Measurements from ENCODE around the gene KIF5B. TPM values are rescaled to one million over a fixed set of nuclear protein-coding genes. Genes with fewer than 3 reads are reported as not detected.
A peak's percentile ranks its signal among the peaks of the same experiment; 100 is the strongest.
"Not testable (repeated sequence)": the region's sequence is repeated elsewhere in the genome, so short reads cannot be mapped to it uniquely, and the experiment has no call there.

Gene KIF5B
- total RNA-seq (2014; rRNA removed; shearing (Covaris generic)), result 35.4 and 55.4 TPM in 2 replicates

GRCh38 chr10:32056136-32057035, at the start of gene KIF5B:
KIF5B (minus strand) TSS chr10:32056425; CDS start chr10:32055973, 452 bp downstream.
- peak; percentile 63 for DNase-seq (ENCODE audit: low spot score)

GRCh38 chr10:32105782-32106382, 49.7 kb upstream of the KIF5B start:
- no peak for DNase-seq (ENCODE audit: low spot score)

DNA sequence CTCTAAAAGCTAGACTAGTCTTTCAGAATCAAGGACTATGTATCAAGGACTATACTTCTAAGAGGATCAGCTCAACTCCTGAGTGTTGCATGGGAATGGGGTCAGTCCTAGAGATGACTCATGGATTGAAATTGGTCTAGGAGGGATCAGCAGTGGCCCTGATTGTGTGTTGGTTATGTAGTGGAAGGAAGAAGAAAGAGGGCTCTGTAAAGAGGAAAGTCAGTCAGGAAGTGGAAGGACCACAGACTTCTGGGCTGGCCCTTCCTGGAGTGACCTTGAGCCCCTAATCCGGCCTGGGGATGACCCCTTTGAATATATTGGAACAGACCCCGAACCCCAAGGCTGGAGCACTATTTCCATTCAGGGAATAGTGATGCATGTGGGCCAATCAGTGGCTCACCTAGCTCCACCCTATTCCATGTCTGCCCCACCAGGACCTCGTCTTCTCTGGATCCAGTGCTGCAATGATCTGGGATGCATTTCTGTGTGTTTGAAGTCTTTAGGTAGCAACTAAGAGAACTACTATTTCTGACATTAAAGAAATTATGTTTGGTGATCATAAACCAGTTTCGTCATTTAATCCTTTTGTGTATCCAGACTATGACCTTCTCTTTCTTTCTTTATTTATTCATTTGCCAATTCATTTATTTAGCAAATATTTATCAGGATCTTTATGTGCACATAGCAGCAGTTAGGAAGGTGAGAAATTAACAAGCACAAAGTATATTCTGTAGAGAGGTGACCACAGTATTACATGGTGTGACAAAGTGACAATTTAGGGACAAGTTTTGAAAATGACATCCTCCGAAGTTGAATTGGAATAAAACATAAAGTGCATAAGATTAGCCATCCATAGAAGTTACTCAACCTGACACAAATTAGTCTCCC, 48.6 kb upstream of the KIF5B start:
- peak; percentile 10 for DNase-seq (ENCODE audit: low spot score)

- no peak for DNase-seq (ENCODE audit: low spot score)
Measured at GRCh38 chr10:32104181-32104580, 48.0 kb upstream of the KIF5B start.

DNA sequence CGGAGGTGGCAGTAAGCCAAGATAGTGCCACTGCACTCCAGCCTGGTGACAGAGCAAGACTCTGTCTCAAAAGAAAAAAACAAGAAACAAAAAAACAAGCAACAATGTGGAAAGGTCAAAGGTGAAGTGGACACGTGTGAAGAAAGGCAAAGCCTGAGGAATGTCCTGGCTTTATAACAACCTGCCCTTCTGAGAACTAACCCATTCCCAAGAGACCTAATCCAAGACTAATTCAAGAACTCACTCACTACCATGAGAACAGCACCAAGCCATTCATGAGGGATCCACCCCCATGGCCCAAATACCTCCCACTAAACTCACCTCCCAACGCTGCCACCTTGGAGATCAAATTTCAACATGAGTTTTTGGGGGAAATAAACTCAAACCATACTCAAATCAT, 47.5 kb upstream of the KIF5B start:
- DNase-seq (ENCODE audit: low spot score), result no peak

- DNase-seq (ENCODE audit: low spot score), result not testable (repeated sequence)
Measured at GRCh38 chr10:32098566-32099259, 42.5 kb upstream of the KIF5B start.

DNA sequence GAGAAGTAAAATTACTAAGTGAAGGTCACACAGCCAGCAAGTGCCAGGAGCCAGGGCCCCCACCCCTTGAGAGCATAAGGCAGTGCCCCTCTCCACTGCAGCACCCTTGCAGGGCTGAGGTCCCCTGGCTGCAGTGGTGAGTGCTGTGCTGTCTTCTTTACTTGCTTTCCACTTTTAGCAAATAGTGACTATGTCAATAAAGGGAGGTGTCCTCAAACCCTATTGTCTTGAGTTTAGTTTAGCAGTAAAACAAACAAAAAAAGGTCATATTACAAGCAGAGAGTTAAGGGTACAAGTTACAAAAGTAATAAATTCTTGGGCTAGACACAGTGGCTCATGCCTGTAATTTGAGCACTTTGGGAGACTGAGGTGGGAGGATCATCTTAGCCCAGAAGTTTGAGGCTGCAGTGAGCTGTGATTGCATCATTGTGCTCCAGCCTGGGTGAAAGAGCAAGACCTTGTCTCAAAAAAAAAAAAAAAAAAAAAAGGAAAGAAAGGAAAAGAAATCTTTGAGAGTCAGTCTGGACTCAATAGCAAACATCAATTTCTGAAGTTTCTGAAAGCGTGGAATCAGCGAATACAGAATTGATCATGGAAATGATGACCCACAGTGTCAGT, 39.0 kb upstream of the KIF5B start:
- DNase-seq (ENCODE audit: low spot score), result peak; percentile 11

GRCh38 chr10:32093650-32094049, 37.4 kb upstream of the KIF5B start:
- DNase-seq (ENCODE audit: low spot score), result no peak

GRCh38 chr10:32091046-32091445, 34.8 kb upstream of the KIF5B start:
- DNase-seq (ENCODE audit: low spot score), result no peak

DNA sequence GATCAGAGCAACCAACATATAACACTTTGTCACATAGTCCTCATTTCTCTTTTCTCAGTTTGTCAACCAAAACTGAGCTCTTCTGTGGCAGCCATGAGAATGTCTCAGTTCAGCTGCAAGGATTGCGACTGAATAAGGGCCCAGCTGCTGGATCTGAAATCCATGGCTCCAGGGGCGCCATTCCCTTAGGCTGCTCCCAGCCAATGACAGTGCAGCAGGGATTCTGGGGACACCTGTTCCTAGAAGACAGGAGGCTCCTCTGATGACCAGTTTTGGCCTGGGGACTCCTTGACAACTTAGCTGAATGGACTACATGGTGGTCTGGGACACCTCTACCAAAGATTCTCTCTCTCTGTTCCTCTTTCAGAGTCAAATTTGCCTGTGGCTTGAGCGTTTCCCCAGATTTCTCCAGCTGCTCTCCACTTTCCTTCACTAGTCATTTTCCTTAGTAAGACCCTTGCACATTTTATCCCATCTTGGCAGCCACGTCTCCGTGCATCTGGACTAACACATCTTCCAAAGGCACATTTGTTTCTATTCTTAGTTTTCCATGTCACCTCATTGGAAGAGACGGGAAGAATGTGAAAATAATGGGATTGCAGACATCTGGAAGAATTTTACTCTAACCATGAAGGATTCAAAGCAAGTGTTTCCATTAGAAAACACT, 28.1 kb upstream of the KIF5B start:
- no peak for DNase-seq (ENCODE audit: low spot score)

- DNase-seq (ENCODE audit: low spot score), result peak; percentile 13
Measured at GRCh38 chr10:32077896-32078485, 21.8 kb upstream of the KIF5B start.

- no peak for DNase-seq (ENCODE audit: low spot score)
Measured at GRCh38 chr10:32073659-32074058, 17.4 kb upstream of the KIF5B start.

DNA sequence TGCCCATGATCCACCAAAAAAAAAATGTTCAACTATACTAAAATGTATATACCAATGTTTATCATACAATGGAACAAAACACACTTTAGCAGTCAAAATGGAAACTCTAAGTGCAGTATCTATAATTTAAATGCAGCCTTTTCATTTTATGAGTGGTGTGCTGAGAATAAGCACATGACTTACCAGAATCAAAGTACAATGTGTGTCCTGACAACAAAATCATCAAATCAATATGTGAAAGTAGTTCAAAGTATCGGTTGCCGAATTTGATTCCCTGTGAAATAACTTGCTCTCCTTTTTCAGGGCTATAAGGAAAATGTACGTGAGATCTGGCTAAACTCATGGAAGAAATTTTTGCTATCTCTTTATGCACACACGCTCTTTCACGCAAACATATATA, 16.9 kb upstream of the KIF5B start:
- DNase-seq (ENCODE audit: low spot score), result no peak

DNA sequence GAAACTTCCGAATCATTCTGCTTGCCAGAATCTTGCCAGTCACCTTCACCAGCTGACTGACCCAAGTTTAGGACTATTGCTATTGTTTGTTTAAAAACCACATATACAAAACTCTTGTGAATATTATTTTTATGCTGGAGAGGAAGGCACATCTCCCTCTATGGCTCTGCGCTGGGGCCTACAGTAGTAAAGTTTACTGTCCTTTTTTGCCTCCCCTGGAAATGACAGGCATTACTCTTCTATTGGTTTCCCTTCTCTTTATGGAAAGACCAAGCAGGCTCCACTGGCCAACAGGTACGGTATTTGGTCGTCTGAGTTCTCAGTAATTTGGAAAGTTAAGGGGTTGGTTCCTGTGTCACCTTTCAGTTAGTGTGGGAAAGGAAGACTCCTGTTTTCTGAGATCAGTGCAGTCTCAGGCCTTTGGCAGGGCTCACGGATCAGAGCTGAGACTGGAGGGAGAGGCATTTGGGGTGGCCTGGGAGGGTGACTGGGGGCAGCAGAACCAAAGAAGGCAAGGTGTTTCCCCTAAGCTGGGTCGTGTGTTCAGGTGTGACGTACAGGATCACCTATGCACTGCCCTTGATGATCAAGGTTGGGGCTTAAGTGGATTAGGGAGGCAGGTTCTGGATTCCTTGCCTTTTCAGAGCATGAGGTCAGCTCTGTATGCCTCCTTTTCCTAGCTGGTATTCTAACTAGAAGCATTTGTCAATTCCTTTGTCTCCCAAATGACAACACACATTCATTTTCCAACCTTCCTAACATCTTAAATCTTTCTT, 16.0 kb upstream of the KIF5B start:
- DNase-seq (ENCODE audit: low spot score), result no peak

DNA sequence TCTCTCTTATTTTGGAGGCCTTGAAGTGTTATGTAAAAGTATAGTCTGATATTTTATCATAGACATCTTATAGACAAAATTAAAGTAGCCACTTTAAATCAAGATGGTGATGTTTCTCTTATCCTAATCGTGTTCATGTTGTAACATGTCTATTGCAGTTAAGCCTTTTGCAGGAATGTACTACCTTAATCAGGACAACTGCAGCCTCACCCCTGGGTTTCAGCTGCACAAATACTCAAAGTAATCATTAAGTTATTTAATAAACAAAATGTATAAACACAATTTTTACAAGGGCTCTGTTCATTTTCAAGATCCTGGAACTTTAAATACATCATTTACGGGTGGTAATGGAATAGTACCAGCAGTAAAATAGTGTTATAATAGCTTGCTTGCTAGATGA, 14.4 kb upstream of the KIF5B start:
- no peak for DNase-seq (ENCODE audit: low spot score)

- no peak for DNase-seq (ENCODE audit: low spot score)
Measured at GRCh38 chr10:32068569-32068968, 12.3 kb upstream of the KIF5B start.

DNA sequence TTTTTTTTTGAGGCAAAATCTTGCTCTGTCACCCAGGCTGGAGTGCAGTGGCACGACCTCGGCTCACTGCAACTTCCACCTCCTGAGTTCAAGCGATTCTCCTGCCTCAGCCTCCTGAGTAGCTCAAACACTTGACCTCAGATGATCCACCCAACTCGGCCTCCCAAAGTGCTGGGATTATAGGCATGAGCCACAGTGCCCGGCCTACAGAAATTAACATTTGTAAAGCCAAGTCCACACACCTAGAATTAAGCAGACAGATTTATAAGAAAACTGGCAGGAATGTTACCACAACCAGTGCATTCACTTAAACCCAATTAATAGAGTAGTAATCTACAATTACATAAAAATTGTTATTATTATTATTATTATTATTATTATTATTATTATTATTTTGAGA, 11.7 kb upstream of the KIF5B start:
- not testable (repeated sequence) for DNase-seq (ENCODE audit: low spot score)

- DNase-seq (ENCODE audit: low spot score), result peak; percentile 5
Measured at GRCh38 chr10:32065856-32066255, 9.6 kb upstream of the KIF5B start.

DNA sequence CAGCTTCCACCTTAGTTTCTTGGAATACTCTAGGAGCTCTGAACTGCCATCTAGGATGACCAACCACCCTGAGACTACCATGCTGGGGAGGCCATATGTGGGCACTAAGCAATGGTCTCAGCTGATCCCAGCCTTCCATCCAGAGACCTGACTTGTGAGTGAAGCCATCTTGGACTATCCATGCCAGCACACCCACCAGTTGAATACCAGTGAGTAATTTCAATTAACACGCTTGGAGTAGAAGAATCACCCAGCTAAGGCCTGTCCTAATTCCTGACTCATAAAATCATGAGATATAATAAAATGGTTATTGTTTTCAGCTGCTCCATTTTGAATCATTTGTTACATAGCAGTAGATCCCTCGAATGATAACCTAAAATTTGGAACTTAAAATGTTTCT, 5.2 kb upstream of the KIF5B start:
- DNase-seq (ENCODE audit: low spot score), result no peak
